GM12878 (cell line): Measurements from ENCODE around the gene MCC. TPM values are rescaled to one million over a fixed set of nuclear protein-coding genes. Genes with fewer than 3 reads are reported as not detected.

Experiments
- ASH2L ChIP-seq: fragments of 300-600, 200-600 bp; sonication (generic); IDR thresholded peaks from 2 replicates; pipeline ENCODE4 v1.6.1; 2017; ENCODE audit warnings: low read depth, mild to moderate bottlenecking, borderline replicate concordance
- CBFB ChIP-seq: IDR thresholded peaks from 2 replicates; pipeline ENCODE4 v1.6.1; 2016; ENCODE audit warnings: antibody characterized with exemption, low read depth
- CBX5 ChIP-seq: sonication (generic); IDR thresholded peaks from 2 replicates; pipeline ENCODE4 v1.6.1; 2016; ENCODE audit warnings: low read depth, moderate library complexity, mild to moderate bottlenecking, inconsistent platforms
- CHD2 ChIP-seq: IDR thresholded peaks from 2 replicates; pipeline ENCODE4 v1.6.1; 2011; ENCODE audit warnings: low read depth, low read length, improper control_type of control experiment, borderline replicate concordance
- EZH2 ChIP-seq: IDR thresholded peaks from 2 replicates; pipeline ENCODE4 v1.6.1; 2012; ENCODE audit warnings: low read depth, mild to moderate bottlenecking, control low read depth, inconsistent platforms, low read length, borderline replicate concordance; ENCODE audit not compliant: control insufficient read depth
- FOXK2 ChIP-seq: fragments of 450-650 bp; IDR thresholded peaks from 2 replicates; pipeline ENCODE4 v1.6.1; 2017; ENCODE audit warnings: mild to moderate bottlenecking, moderate library complexity
- FOXM1 ChIP-seq: IDR thresholded peaks from 2 replicates; pipeline ENCODE4 v1.6.1; 2012; ENCODE audit warnings: low read depth, mild to moderate bottlenecking, inconsistent platforms, low read length, moderate library complexity
- HDAC6 ChIP-seq: fragments of 200-600 bp; sonication (generic); IDR thresholded peaks from one replicate; pipeline ENCODE4 v1.8.0; 2017; ENCODE audit warnings: antibody characterized with exemption; ENCODE audit not compliant: unreplicated experiment
- MEF2B ChIP-seq: fragments of 450-650 bp; IDR thresholded peaks from 2 replicates; pipeline ENCODE4 v1.6.1; 2018; ENCODE audit warnings: mild to moderate bottlenecking, moderate library complexity; ENCODE audit not compliant: partially characterized antibody, poor library complexity, severe bottlenecking
- MXI1 ChIP-seq: fragments of 150-350 bp; IDR thresholded peaks from 2 replicates; pipeline ENCODE4 v1.6.1; 2011; ENCODE audit warnings: low read depth, mild to moderate bottlenecking, inconsistent platforms, low read length, improper control_type of control experiment
- MYB ChIP-seq: fragments of 150-350 bp; IDR thresholded peaks from 2 replicates; pipeline ENCODE4 v1.6.1; 2014; ENCODE audit warnings: mild to moderate bottlenecking, low read depth, low read length, borderline replicate concordance
- NFIC ChIP-seq: IDR thresholded peaks from 2 replicates; pipeline ENCODE4 v1.6.1; 2012; ENCODE audit warnings: low read depth, mild to moderate bottlenecking, inconsistent platforms, low read length, moderate library complexity
- POLR2AphosphoS5 ChIP-seq: IDR thresholded peaks from 2 replicates; pipeline ENCODE4 v1.6.1; 2011; ENCODE audit warnings: mild to moderate bottlenecking, low read length, inconsistent platforms
- RAD51 ChIP-seq: fragments of 450-650 bp; IDR thresholded peaks from 2 replicates; pipeline ENCODE4 v1.6.1; 2016; ENCODE audit warnings: moderate library complexity, mild to moderate bottlenecking, inconsistent platforms
- SRF ChIP-seq, 2 experiments: IDR thresholded peaks; 2 replicates each; pipeline ENCODE4 v1.6.1; 2011; ENCODE audit warnings: low read depth in 2 of 2, low read length in 2 of 2, mild to moderate bottlenecking in 1 of 2, moderate library complexity in 1 of 2
- STAT1 ChIP-seq: fragments of 450-650 bp; conservative IDR thresholded peaks from 2 replicates; pipeline ENCODE4 v1.6.1; 2014; ENCODE audit warnings: antibody characterized with exemption, mild to moderate bottlenecking
- SUPT20H ChIP-seq: IDR thresholded peaks from 2 replicates; pipeline ENCODE4 v1.6.1; 2011; ENCODE audit warnings: low read depth, mild to moderate bottlenecking, low read length, moderate library complexity, borderline replicate concordance; ENCODE audit not compliant: control insufficient read depth
- YBX1 ChIP-seq: fragments of 450-650 bp; IDR thresholded peaks from 2 replicates; pipeline ENCODE4 v1.6.1; 2016; ENCODE audit warnings: antibody characterized with exemption
- YY1 ChIP-seq: IDR thresholded peaks from 2 replicates; pipeline ENCODE4 v1.6.1; 2011; ENCODE audit warnings: low read depth, mild to moderate bottlenecking, low read length
- ZNF217 ChIP-seq: fragments of 450-650 bp; IDR thresholded peaks from 2 replicates; pipeline ENCODE4 v1.6.1; 2017; ENCODE audit warnings: antibody characterized with exemption, mild to moderate bottlenecking
- ZNF622 ChIP-seq: fragments of 450-650 bp; IDR thresholded peaks from 2 replicates; pipeline ENCODE4 v1.6.1; 2017; ENCODE audit warnings: mild to moderate bottlenecking, inconsistent platforms
- polyA plus RNA-seq, 11 experiments: library from polyadenylated mRNA; depleted of rRNA in 4 of 11; unstranded in 6 of 11; stranded (reverse) in 5 of 11; fragments of >200 nt; fragmentation: Nextera tagmentation in 4 of 11; fragmentation: Illumina TruSeq in 1 of 11; extraction: Ambion mirVana in 4 of 11; extraction: Trizol in 1 of 11; gene quantifications; 1 replicate in 1 of 11; 2 replicates in 10 of 11; pipeline versions ENCODE4 v1.2.1 to v1.2.3, GENCODE V29; 2011 to 2016; ENCODE audit warnings: inconsistent platforms in 2 of 11, missing spikeins in 2 of 11, low read depth in 1 of 11
- total RNA-seq, 4 experiments: library from RNA; depleted of rRNA in 3 of 4; stranded (reverse); fragments of >200 nt in 3 of 4; fragmentation: Illumina TruSeq in 1 of 4; extraction: Trizol in 1 of 4; gene quantifications; 2 replicates each; pipeline versions ENCODE4 v1.2.1 to v1.2.3, GENCODE V29; 2013 to 2021
- TF ChIP-seq, protein P1 (sequence below): fragments of 150-350 bp; IDR thresholded peaks from 2 replicates; pipeline ENCODE4 v1.6.1; 2014; ENCODE audit warnings: mild to moderate bottlenecking, low read depth, low read length
- TF ChIP-seq, protein P2 (sequence below): fragments of 450-650 bp; IDR thresholded peaks from 2 replicates; pipeline ENCODE4 v1.6.1; 2018; ENCODE audit warnings: mild to moderate bottlenecking, low read depth, moderate library complexity; ENCODE audit not compliant: partially characterized antibody
- TF ChIP-seq, protein P3 (sequence below): IDR thresholded peaks from 2 replicates; pipeline ENCODE4 v1.6.1; 2012; ENCODE audit warnings: low read length, inconsistent platforms
- TF ChIP-seq, protein P4 (sequence below): fragments of 450-650 bp; IDR thresholded peaks from 2 replicates; pipeline ENCODE4 v1.6.1; 2017; ENCODE audit warnings: mild to moderate bottlenecking

MCC gene
- total and polyA plus RNA-seq, 10 of the 15 experiments (the other 5 are each of a cell fraction or from before 2014, with no cell fraction given) = 0.03 to 0.86 (median 0.16) TPM

DNA sequence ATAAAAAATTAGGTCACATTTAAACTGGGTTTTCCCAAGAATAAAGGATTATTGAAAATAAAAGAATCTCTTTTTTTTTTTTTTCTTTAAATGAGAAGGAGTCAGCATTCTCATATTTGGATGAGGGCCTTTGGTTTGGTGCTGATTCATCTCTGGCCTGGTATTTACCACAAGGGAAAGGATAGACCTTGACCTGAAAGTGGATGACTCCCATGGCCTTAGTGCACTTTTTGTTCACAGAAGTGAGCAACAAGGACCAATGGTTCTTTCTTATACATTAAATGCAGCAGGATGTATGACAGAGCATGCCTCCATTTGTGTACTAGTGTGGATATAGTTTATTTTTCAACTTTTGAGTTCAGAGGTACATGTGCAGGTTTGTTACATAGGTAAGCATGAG lies 32.2 kb upstream of the MCC start (continued):
- TF ChIP-seq, protein P1, sequence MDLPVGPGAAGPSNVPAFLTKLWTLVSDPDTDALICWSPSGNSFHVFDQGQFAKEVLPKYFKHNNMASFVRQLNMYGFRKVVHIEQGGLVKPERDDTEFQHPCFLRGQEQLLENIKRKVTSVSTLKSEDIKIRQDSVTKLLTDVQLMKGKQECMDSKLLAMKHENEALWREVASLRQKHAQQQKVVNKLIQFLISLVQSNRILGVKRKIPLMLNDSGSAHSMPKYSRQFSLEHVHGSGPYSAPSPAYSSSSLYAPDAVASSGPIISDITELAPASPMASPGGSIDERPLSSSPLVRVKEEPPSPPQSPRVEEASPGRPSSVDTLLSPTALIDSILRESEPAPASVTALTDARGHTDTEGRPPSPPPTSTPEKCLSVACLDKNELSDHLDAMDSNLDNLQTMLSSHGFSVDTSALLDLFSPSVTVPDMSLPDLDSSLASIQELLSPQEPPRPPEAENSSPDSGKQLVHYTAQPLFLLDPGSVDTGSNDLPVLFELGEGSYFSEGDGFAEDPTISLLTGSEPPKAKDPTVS = no peak
- TF ChIP-seq MYB (no peak), POLR2AphosphoS5 (no peak), ZNF622 (no peak), CBFB (peak; percentile 39; the same call in 1 of the 2 replicates), YBX1 (no peak), MEF2B (no peak), STAT1 (no peak), FOXM1 (peak; percentile 74; the same call in 1 of the 2 replicates), ZNF217 (no peak), RAD51 (no peak), NFIC (peak; percentile 85), MXI1 (no peak), CHD2 (no peak), YY1 (0 out of 2 replicates have a peak, but pooled peaks have one; percentile 22), EZH2 (no peak), ASH2L (no peak), FOXK2 (no peak), SRF (IDR thresholded peaks at IDR 0.05; ENCODE audit: low read depth in 2 of 2, low read length in 2 of 2) (0 out of 4 replicates have a peak, but pooled peaks of 1 of the 2 experiments have one; percentile 37), SUPT20H (no peak), CBX5 (peak; percentile 72; the same call in 1 of the 2 replicates), HDAC6 (no peak)
- TF ChIP-seq, protein P2, sequence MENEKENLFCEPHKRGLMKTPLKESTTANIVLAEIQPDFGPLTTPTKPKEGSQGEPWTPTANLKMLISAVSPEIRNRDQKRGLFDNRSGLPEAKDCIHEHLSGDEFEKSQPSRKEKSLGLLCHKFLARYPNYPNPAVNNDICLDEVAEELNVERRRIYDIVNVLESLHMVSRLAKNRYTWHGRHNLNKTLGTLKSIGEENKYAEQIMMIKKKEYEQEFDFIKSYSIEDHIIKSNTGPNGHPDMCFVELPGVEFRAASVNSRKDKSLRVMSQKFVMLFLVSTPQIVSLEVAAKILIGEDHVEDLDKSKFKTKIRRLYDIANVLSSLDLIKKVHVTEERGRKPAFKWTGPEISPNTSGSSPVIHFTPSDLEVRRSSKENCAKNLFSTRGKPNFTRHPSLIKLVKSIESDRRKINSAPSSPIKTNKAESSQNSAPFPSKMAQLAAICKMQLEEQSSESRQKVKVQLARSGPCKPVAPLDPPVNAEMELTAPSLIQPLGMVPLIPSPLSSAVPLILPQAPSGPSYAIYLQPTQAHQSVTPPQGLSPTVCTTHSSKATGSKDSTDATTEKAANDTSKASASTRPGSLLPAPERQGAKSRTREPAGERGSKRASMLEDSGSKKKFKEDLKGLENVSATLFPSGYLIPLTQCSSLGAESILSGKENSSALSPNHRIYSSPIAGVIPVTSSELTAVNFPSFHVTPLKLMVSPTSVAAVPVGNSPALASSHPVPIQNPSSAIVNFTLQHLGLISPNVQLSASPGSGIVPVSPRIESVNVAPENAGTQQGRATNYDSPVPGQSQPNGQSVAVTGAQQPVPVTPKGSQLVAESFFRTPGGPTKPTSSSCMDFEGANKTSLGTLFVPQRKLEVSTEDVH = no peak
- TF ChIP-seq, protein P3, sequence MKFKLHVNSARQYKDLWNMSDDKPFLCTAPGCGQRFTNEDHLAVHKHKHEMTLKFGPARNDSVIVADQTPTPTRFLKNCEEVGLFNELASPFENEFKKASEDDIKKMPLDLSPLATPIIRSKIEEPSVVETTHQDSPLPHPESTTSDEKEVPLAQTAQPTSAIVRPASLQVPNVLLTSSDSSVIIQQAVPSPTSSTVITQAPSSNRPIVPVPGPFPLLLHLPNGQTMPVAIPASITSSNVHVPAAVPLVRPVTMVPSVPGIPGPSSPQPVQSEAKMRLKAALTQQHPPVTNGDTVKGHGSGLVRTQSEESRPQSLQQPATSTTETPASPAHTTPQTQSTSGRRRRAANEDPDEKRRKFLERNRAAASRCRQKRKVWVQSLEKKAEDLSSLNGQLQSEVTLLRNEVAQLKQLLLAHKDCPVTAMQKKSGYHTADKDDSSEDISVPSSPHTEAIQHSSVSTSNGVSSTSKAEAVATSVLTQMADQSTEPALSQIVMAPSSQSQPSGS = peak; percentile 77
- TF ChIP-seq, protein P4, sequence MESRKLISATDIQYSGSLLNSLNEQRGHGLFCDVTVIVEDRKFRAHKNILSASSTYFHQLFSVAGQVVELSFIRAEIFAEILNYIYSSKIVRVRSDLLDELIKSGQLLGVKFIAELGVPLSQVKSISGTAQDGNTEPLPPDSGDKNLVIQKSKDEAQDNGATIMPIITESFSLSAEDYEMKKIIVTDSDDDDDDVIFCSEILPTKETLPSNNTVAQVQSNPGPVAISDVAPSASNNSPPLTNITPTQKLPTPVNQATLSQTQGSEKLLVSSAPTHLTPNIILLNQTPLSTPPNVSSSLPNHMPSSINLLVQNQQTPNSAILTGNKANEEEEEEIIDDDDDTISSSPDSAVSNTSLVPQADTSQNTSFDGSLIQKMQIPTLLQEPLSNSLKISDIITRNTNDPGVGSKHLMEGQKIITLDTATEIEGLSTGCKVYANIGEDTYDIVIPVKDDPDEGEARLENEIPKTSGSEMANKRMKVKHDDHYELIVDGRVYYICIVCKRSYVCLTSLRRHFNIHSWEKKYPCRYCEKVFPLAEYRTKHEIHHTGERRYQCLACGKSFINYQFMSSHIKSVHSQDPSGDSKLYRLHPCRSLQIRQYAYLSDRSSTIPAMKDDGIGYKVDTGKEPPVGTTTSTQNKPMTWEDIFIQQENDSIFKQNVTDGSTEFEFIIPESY = no peak
